ENCODE measurements around the gene AKAP13. TPM values are rescaled to one million over a fixed set of nuclear protein-coding genes. Genes with fewer than 3 reads are reported as not detected.

The AKAP13 gene
- polyA plus RNA-seq (2011; rRNA removed) (28.8 and 59.7 TPM in 2 replicates), polyA plus RNA-seq (2017; fragmentation: RNase III; extraction: RNeasy Plus Mini Kit Qiagen cat#74134 plus additional on column Dnase treatment) (19.9 to 21.5 TPM (median 20.4 TPM) in 3 replicates), polyA minus RNA-seq (2011; rRNA and poly(A)+ RNA removed) (168 and 171 TPM in 2 replicates)
- 11.0 and 12.3 TPM in 2 replicates for polyA plus RNA-seq (2012; cell fraction: cytosol; rRNA removed)
- polyA plus RNA-seq (2012; cell fraction: nucleus; rRNA removed), result 75.3 and 75.7 TPM in 2 replicates

DNA sequence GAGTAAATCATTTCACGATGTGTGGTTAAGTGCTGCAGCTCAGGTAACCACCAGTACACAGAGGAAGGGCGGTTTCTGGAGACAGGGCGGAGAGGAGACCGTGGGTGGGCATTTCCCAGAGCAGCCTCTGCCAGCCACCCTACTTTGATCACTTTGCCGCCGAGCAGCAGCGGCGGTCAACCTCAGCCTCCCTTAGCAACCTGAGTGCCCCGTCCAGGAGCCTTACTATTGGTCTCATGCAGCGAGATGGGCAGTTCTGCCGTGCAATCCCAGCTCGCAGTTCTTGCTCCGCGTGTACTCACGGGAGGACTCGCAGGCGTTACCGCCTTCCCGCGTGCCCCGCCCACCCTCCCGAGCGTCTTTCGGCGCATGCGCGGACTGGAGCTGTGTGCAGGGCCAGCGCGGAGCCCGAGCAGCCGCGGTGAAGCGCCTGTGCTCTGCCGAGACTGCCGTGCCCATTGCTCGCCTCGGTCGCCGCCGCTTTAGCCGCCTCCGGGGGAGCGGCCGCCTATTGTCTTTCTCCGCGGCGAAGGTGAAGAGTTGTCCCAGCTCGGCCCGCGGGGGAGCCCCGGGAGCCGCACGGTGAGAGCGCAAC, at the start of gene AKAP13:
Gene AKAP13, plus strand, starts transcription at position 387 of the 595 bp plus-strand sequence. CDS start 105,118 bp downstream, outside the sequence.
- FAIRE-seq (no peak), ATAC-seq (peak; percentile 94 to 96), DNase-seq (ENCODE audit: low read depth in 1 of 2, low spot score in 1 of 2) (peak; percentile 99 to 100)
- ChIA-PET CTCF (interaction anchor here (0.8 to 4.7 kb wide), 10 partner anchors 14 to 105 kb away, joined by 3 to 27 read pairs (median 4); no protein-coding TSS in a partner anchor), POLR2A (interaction anchor here (0.6 to 2.1 kb wide), 20 partner anchors 8 to 203 kb away, joined by 3 to 34 read pairs (median 6); no protein-coding TSS in a partner anchor)
- Histone ChIP-seq H3K9me3 (no peaks in the 10 kb centered on the region), H3K4me3 (peak within 1 kb of the TSS; percentile 91), H3K4me2 (peak within 1 kb of the TSS; percentile 84), H3K4me1 (peaks cover 29% of the 10 kb centered on the region; the same call in 2 of the 3 replicates), H3K27ac (peak within 1 kb of the TSS; percentile 90 to 92)
- under 1% methylated on average over 31 of the region's 54 CpGs for WGBS (ENCODE audit: missing lambda C conversion rate)
- peak in 1 of 2 experiments; percentile 84; a peak in 3 of 5 replicates for TF ChIP-seq JUN (IDR thresholded peaks at IDR 0.05)
- no peak for TF ChIP-seq ESRRA (IDR thresholded peaks at IDR 0.05; ENCODE audit: borderline replicate concordance, low read length)
- TF ChIP-seq RAD21 (conservative IDR thresholded peaks at IDR 0.05 in 1 of 2, IDR thresholded peaks at IDR 0.05 in 1 of 2), result no peak; a peak in 1 of 5 replicates
- TF ChIP-seq, protein P1, sequence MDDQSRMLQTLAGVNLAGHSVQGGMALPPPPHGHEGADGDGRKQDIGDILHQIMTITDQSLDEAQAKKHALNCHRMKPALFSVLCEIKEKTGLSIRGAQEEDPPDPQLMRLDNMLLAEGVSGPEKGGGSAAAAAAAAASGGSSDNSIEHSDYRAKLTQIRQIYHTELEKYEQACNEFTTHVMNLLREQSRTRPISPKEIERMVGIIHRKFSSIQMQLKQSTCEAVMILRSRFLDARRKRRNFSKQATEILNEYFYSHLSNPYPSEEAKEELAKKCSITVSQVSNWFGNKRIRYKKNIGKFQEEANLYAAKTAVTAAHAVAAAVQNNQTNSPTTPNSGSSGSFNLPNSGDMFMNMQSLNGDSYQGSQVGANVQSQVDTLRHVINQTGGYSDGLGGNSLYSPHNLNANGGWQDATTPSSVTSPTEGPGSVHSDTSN (IDR thresholded peaks at IDR 0.05), result peak; percentile 96
- no peak; the same call in 2 of the 3 replicates for TF ChIP-seq SMC3 (IDR thresholded peaks at IDR 0.05)
- peak; percentile 21; the same call in 1 of the 2 replicates for TF ChIP-seq MAX (IDR thresholded peaks at IDR 0.05)
- TF ChIP-seq, protein P2, sequence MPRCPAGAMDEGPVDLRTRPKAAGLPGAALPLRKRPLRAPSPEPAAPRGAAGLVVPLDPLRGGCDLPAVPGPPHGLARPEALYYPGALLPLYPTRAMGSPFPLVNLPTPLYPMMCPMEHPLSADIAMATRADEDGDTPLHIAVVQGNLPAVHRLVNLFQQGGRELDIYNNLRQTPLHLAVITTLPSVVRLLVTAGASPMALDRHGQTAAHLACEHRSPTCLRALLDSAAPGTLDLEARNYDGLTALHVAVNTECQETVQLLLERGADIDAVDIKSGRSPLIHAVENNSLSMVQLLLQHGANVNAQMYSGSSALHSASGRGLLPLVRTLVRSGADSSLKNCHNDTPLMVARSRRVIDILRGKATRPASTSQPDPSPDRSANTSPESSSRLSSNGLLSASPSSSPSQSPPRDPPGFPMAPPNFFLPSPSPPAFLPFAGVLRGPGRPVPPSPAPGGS (IDR thresholded peaks at IDR 0.05), result peak; percentile 81; the same call in 2 of the 3 replicates
- TF ChIP-seq RFX5 (IDR thresholded peaks at IDR 0.05), result peak; percentile 95
- TF ChIP-seq SREBF2 (IDR thresholded peaks at IDR 0.05), result no peak
- peak; percentile 84 for TF ChIP-seq POLR2A (IDR thresholded peaks at IDR 0.05; ENCODE audit: low read length)
- TF ChIP-seq PHF8 (IDR thresholded peaks at IDR 0.05; ENCODE audit: borderline replicate concordance, low read depth), result peak; percentile 66

DNA sequence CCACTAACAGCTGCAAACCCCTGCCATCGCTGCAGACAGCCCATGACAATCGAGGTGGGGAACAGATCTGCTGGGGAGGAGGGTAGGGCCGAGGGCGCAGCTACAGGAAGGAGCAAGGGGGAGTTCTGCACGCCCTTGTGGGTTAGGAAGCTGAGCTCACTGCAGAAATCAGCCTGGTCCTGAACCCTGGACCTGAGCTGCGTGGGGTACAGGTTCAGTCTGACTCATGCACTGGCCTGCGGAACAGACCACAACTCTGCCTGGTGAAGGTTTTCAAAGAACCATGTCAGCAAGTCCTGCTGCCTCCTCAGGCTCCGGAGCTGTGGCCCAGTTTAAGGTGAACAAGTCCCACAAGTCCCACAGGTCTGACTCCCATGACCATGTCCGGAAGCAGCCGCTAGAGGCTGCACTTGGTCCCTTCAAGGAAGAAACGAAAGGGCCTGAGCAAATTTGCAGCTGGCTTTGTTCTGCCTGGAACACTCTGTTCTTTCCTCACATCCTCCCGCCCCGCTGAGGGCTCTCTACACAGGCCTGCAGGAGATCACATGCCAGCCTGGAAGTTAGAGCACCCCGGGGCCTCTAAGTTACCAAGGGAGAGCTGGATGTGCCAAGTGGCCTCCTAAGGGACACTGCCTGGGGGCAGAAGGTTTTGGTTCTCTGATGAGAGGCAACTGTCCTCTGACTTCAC, 49.4 kb upstream of the AKAP13 start:
- peak; percentile 93 to 95 for DNase-seq (ENCODE audit: low read depth in 1 of 2, low spot score in 1 of 2)
- peak; percentile 92 to 96 for ATAC-seq
- FAIRE-seq, result no peak
- CTCF ChIA-PET, result interaction anchor here (0.6 to 9.5 kb wide), 70 partner anchors 9 to 516 kb away, joined by 3 to 247 read pairs (median 6); partner anchors contain the start of gene AKAP13
- Histone ChIP-seq H3K4me3 (peak overlapping the region; percentile 44; the same call in 2 of the 3 replicates), H3K4me1 (peaks cover 26% of the 10 kb centered on the region), H3K27ac (peak overlapping the region; percentile 78 to 85), H3K9me3 (no peaks in the 10 kb centered on the region), H3K4me2 (peak overlapping the region; percentile 85)
- 7% methylated on average over 14 of the region's 14 CpGs for WGBS (ENCODE audit: missing lambda C conversion rate)
- POLR2A ChIA-PET, result interaction anchor here (0.8 to 2.9 kb wide), 4 partner anchors 49 to 250 kb away, joined by 3 to 24 read pairs (median 14); partner anchors contain the start of gene AKAP13
- no peak; the same call in 2 of the 3 replicates for TF ChIP-seq NR3C1 (IDR thresholded peaks at IDR 0.05)
- TF ChIP-seq, protein P3, sequence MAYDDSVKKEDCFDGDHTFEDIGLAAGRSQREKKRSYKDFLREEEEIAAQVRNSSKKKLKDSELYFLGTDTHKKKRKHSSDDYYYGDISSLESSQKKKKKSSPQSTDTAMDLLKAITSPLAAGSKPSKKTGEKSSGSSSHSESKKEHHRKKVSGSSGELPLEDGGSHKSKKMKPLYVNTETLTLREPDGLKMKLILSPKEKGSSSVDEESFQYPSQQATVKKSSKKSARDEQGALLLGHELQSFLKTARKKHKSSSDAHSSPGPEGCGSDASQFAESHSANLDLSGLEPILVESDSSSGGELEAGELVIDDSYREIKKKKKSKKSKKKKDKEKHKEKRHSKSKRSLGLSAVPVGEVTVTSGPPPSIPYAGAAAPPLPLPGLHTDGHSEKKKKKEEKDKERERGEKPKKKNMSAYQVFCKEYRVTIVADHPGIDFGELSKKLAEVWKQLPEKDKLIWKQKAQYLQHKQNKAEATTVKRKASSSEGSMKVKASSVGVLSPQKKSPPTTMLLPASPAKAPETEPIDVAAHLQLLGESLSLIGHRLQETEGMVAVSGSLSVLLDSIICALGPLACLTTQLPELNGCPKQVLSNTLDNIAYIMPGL (CRISPR knock-in tag; IDR thresholded peaks at IDR 0.05; ENCODE audit: borderline replicate concordance), result no peak
- no peak for TF ChIP-seq HOXB5 (CRISPR knock-in tag; IDR thresholded peaks at IDR 0.05)
- TF ChIP-seq, protein P4, sequence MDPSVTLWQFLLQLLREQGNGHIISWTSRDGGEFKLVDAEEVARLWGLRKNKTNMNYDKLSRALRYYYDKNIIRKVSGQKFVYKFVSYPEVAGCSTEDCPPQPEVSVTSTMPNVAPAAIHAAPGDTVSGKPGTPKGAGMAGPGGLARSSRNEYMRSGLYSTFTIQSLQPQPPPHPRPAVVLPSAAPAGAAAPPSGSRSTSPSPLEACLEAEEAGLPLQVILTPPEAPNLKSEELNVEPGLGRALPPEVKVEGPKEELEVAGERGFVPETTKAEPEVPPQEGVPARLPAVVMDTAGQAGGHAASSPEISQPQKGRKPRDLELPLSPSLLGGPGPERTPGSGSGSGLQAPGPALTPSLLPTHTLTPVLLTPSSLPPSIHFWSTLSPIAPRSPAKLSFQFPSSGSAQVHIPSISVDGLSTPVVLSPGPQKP (IDR thresholded peaks at IDR 0.05; ENCODE audit: low read depth, low read length), result no peak
- no peak; the same call in 1 of the 2 replicates for TF ChIP-seq RFX5 (IDR thresholded peaks at IDR 0.05)
- no peak for TF ChIP-seq REST (IDR thresholded peaks at IDR 0.05)
- no peak for TF ChIP-seq HEYL (CRISPR knock-in tag; IDR thresholded peaks at IDR 0.05)
- no peak for TF ChIP-seq KDM1A (IDR thresholded peaks at IDR 0.05; ENCODE audit: low read depth)
- peak; percentile 98 for TF ChIP-seq SMC3 (IDR thresholded peaks at IDR 0.05)
- no peak for TF ChIP-seq RNF2 (IDR thresholded peaks at IDR 0.05; ENCODE audit: borderline replicate concordance, low read depth)
- TF ChIP-seq CEBPB (IDR thresholded peaks at IDR 0.05), result peak in 1 of 2 experiments; percentile 37; a peak in 1 of 4 replicates
- no peak for TF ChIP-seq POLR2AphosphoS2 (conservative IDR thresholded peaks at IDR 0.05; ENCODE audit: low read length)
- TF ChIP-seq ZC3H11A (IDR thresholded peaks at IDR 0.05), result no peak
- TF ChIP-seq MAZ (IDR thresholded peaks at IDR 0.05; ENCODE audit: borderline replicate concordance, low read depth, low read length), result no peak
- TF ChIP-seq PHF8 (IDR thresholded peaks at IDR 0.05; ENCODE audit: borderline replicate concordance, low read depth), result no peak
